Endothelial cell of umbilical vein (primary cell): ENCODE measurements around the gene TMEM45B. TPM values are rescaled to one million over a fixed set of nuclear protein-coding genes. Genes with fewer than 3 reads are reported as not detected.

Source experiments
- BruUV-seq: library from RNA; stranded (reverse); fragments of 400-500 nt; replicated peaks from 2 replicates; lab custom pipeline; 2021; lab: Mats Ljungman, UMichigan
- CTCF ChIA-PET: fragments of 300-600, 350-600 bp; sonication (Branson Sonifier 250); formaldehyde crosslinking; loops from one replicate; lab custom pipeline; 2021; ENCODE audit warnings: antibody characterized with exemption, inconsistent platforms; lab: Charles Lee
- POLR2A ChIA-PET: fragments of 300-600, 350-600 bp; sonication (Branson Sonifier 250); formaldehyde crosslinking; loops from one replicate; lab custom pipeline; 2021; ENCODE audit warnings: antibody characterized with exemption, inconsistent platforms; lab: Charles Lee
- DNase-seq: peaks from one replicate; pipeline ENCODE4 v3.0.0-alpha.2; 2011; ENCODE audit warnings: low read depth, low spot score
- FAIRE-seq: peaks from 2 replicates; lab custom pipeline; 2011; peaks lifted over from hg19 to GRCh38; lab: Jason Lieb, UNC
- H2AFZ ChIP-seq: 2 replicates; pipeline ENCODE4 v1.6.0; 2012; ENCODE audit warnings: low read depth, low read length, control low read depth, inconsistent platforms
- H3K27ac ChIP-seq: 2 replicates; pipeline ENCODE4 v1.5.1; 2011; ENCODE audit warnings: low read depth, mild to moderate bottlenecking, control low read depth, low read length, moderate library complexity; ENCODE audit not compliant: insufficient read depth
- H3K27me3 ChIP-seq, 2 experiments: 2 replicates each; pipeline versions ENCODE4 v1.6.0 to v1.6.1; 2011; ENCODE audit warnings: low read length in 2 of 2, mixed read lengths in 1 of 2; ENCODE audit not compliant: control insufficient read depth in 2 of 2, insufficient read depth in 2 of 2
- H3K36me3 ChIP-seq, 2 experiments: 2 replicates in 1 of 2; 3 replicates in 1 of 2; pipeline ENCODE4 v1.5.1; 2011; ENCODE audit warnings: low read length in 2 of 2, mild to moderate bottlenecking in 1 of 2, moderate library complexity in 1 of 2; ENCODE audit not compliant: control insufficient read depth in 2 of 2, insufficient read depth in 2 of 2; ENCODE audit errors: extremely low read depth in 1 of 2
- H3K4me1 ChIP-seq: 3 replicates; pipeline ENCODE4 v1.5.1; 2011; ENCODE audit warnings: mild to moderate bottlenecking, low read length; ENCODE audit not compliant: control insufficient read depth, insufficient read depth; ENCODE audit errors: extremely low read depth
- H3K4me2 ChIP-seq: 2 replicates; pipeline ENCODE4 v1.6.1; 2011; ENCODE audit warnings: low read length, control low read depth, mixed read lengths; ENCODE audit not compliant: insufficient read depth
- H3K4me3 ChIP-seq, 3 experiments: fragments of 200-600 bp in 1 of 3; sonication (generic), shearing (Covaris generic) in 1 of 3; replicated peaks in 1 of 3; 2 replicates each; pipeline ENCODE4 v1.5.1; 2011 to 2016; ENCODE audit warnings: control low read depth in 3 of 3, low read length in 3 of 3, mild to moderate bottlenecking in 2 of 3, inconsistent platforms in 1 of 3, low read depth in 1 of 3, moderate library complexity in 1 of 3; ENCODE audit not compliant: insufficient read depth in 1 of 3
- H3K79me2 ChIP-seq: 2 replicates; pipeline ENCODE4 v1.6.0; 2012; ENCODE audit warnings: low read length, inconsistent platforms; ENCODE audit not compliant: control insufficient read depth, insufficient read depth
- H3K9ac ChIP-seq: replicated peaks from 2 replicates; pipeline ENCODE3; 2011; ENCODE audit warnings: low read length, control low read depth; ENCODE audit not compliant: insufficient read depth; ENCODE audit errors: extremely low read depth
- H3K9me1 ChIP-seq: replicated peaks from 3 replicates; pipeline ENCODE4 v1.6.0; 2011; ENCODE audit warnings: mild to moderate bottlenecking, low read length; ENCODE audit not compliant: control insufficient read depth, insufficient read depth; ENCODE audit errors: extremely low read depth
- H3K9me3 ChIP-seq: replicated peaks from 2 replicates; pipeline ENCODE4 v1.5.1; 2012; ENCODE audit warnings: low read length, inconsistent platforms; ENCODE audit not compliant: control insufficient read depth, insufficient read depth
- H4K20me1 ChIP-seq: replicated peaks from 2 replicates; pipeline ENCODE3; 2011; ENCODE audit warnings: mild to moderate bottlenecking, low read length; ENCODE audit not compliant: control insufficient read depth, insufficient read depth; ENCODE audit errors: extremely low read depth
- CTCF ChIP-seq, 2 donors: IDR thresholded peaks; 1 replicate in 1 of 2; 2 replicates in 1 of 2; pipeline ENCODE4 v1.5.1; 2011; ENCODE audit warnings: low read length in 2 of 2, mild to moderate bottlenecking in 2 of 2, moderate library complexity in 2 of 2, control low read depth in 1 of 2, inconsistent platforms in 1 of 2, low read depth in 1 of 2; ENCODE audit not compliant: insufficient read depth in 1 of 2; ENCODE audit errors: extremely low read depth in 1 of 2
- EZH2 ChIP-seq: IDR thresholded peaks from 2 replicates; pipeline ENCODE4 v1.6.1; 2012; ENCODE audit warnings: borderline replicate concordance, low read depth, mild to moderate bottlenecking, moderate library complexity, low read length, inconsistent platforms; ENCODE audit not compliant: severe bottlenecking
- FOS ChIP-seq: IDR thresholded peaks from 2 replicates; pipeline ENCODE4 v1.6.1; 2011; ENCODE audit warnings: mild to moderate bottlenecking, low read length, moderate library complexity, borderline replicate concordance; ENCODE audit not compliant: insufficient read depth
- GATA2 ChIP-seq: IDR thresholded peaks from 2 replicates; pipeline ENCODE4 v1.7.0; 2011; ENCODE audit warnings: low read depth, mild to moderate bottlenecking, moderate library complexity, mixed read lengths, low read length; ENCODE audit not compliant: insufficient read length, insufficient read depth
- JUN ChIP-seq: IDR thresholded peaks from 2 replicates; pipeline ENCODE4 v1.6.1; 2011; ENCODE audit warnings: borderline replicate concordance, low read depth; ENCODE audit not compliant: insufficient read length, insufficient read depth
- MAX ChIP-seq: IDR thresholded peaks from 2 replicates; pipeline ENCODE4 v1.6.1; 2011; ENCODE audit not compliant: insufficient read depth, insufficient read length
- MYC ChIP-seq: IDR thresholded peaks from one replicate; pipeline ENCODE4 v1.6.1; 2011; ENCODE audit warnings: mild to moderate bottlenecking, low read depth, low read length
- POLR2A ChIP-seq: IDR thresholded peaks from 2 replicates; pipeline ENCODE4 v1.6.1; 2012; ENCODE audit warnings: low read depth, mild to moderate bottlenecking, control low read depth, low read length
- POLR2AphosphoS5 ChIP-seq: IDR thresholded peaks from 2 replicates; pipeline ENCODE4 v1.6.1; 2012; ENCODE audit warnings: low read depth, mild to moderate bottlenecking, control low read depth, low read length, moderate library complexity; ENCODE audit not compliant: insufficient read depth
- dilution Hi-C: fragments of 300-500 bp; cut with MboI; formaldehyde crosslinking; loops from one replicate; pipeline ENCODE4 v1.15.0; 2019; ENCODE audit warnings: low sequenced_read_pairs; ENCODE audit not compliant: extremely low pct_ligation_motif_present
- intact Hi-C: fragments of 100-400 bp; cut with micrococcal nuclease; formaldehyde crosslinking; loops from one replicate; pipeline ENCODE4 v1.10.0; 2022
- polyA plus RNA-seq, 4 experiments: library from polyadenylated mRNA; depleted of rRNA in 3 of 4; stranded (reverse) in 3 of 4; unstranded in 1 of 4; fragments of >200 nt; gene quantifications; 2 replicates each; pipeline versions ENCODE4 v1.2.1 to v1.2.3, GENCODE V29; 2011 to 2012; ENCODE audit warnings: missing spikeins in 1 of 4
- total RNA-seq: library from RNA; stranded (reverse); gene quantifications from 2 replicates; pipeline ENCODE4 v1.2.3, GENCODE V29; 2021

Gene TMEM45B
- total and polyA plus RNA-seq, 2 donors (not counting 3 experiments of a cell fraction or from before 2014, with no cell fraction given), result 0.08 TPM; not detected in 1

GRCh38 chr11:129779342-129779741, 36.3 kb upstream of the TMEM45B start:
- H3K9ac ChIP-seq, result no peak overlapping the region
- H3K27me3 ChIP-seq, result peaks cover 0 to 3% of the 10 kb centered on the region in 2 experiments
- POLR2A ChIA-PET, result no interaction called here
- BruUV-seq, result no TSS peak
- DNase-seq (no peak), FAIRE-seq (no peak)
- TF ChIP-seq POLR2AphosphoS5 (no peak), JUN (no peak), CTCF (IDR thresholded peaks at IDR 0.05; ENCODE audit: extremely low read depth in 1 of 2, insufficient read depth in 1 of 2, low read depth in 1 of 2, low read length in 2 of 2) (no peak), MAX (no peak), POLR2A (no peak), FOS (no peak), EZH2 (no peak), MYC (no peak), GATA2 (no peak)
- CTCF ChIA-PET, result interaction anchor here (1.1 to 1.9 kb wide), 5 partner anchors 11 to 353 kb away, joined by 3 to 7 read pairs (median 5); no protein-coding TSS in a partner anchor
- no peak overlapping the region for H3K4me2 ChIP-seq
- H4K20me1 ChIP-seq, result no peaks in the 10 kb centered on the region
- intact Hi-C loops (no loop called here), dilution Hi-C loops (no loop called here)
- no peaks in the 10 kb centered on the region for H3K79me2 ChIP-seq
- H3K27ac ChIP-seq, result no peak overlapping the region
- no peaks in the 10 kb centered on the region for H3K4me1 ChIP-seq
- H3K36me3 ChIP-seq, result no peaks in the 10 kb centered on the region
- no peaks in the 10 kb centered on the region for H3K9me1 ChIP-seq
- no peak overlapping the region for H3K4me3 ChIP-seq
- no peaks in the 10 kb centered on the region for H3K9me3 ChIP-seq
- H2AFZ ChIP-seq, result no peak overlapping the region
